K562 (cell line): Measurements from ENCODE around the gene PPEF2. TPM values are rescaled to one million over a fixed set of nuclear protein-coding genes. Genes with fewer than 3 reads are reported as not detected.

Experiments used
- ATF6 ChIP-seq: sonication (generic); formaldehyde crosslinking; IDR thresholded peaks from 2 replicates; pipeline ENCODE4 v1.4.0; 2020; ENCODE audit warnings: mild to moderate bottlenecking, missing genetic modification reagents
- CHD1 ChIP-seq: fragments of 200-600 bp; sonication (generic); IDR thresholded peaks from one replicate; pipeline ENCODE4 v1.6.1; 2012; ENCODE audit warnings: mild to moderate bottlenecking, moderate library complexity, low read length, inconsistent platforms
- ETV5 ChIP-seq: sonication (generic); formaldehyde crosslinking; IDR thresholded peaks from 2 replicates; pipeline ENCODE4 v1.4.0; 2020; ENCODE audit warnings: low read depth, mild to moderate bottlenecking, missing genetic modification reagents
- HMG20A ChIP-seq: fragments of 450-650 bp; formaldehyde crosslinking; conservative IDR thresholded peaks from 2 replicates; pipeline ENCODE4 v1.4.0; 2020; ENCODE audit warnings: mild to moderate bottlenecking, mixed read lengths
- LCOR ChIP-seq: sonication (generic); formaldehyde crosslinking; IDR thresholded peaks from 2 replicates; pipeline ENCODE4 v1.8.0; 2022; ENCODE audit warnings: mild to moderate bottlenecking, missing genetic modification reagents
- SP2 ChIP-seq: IDR thresholded peaks from 2 replicates; pipeline ENCODE4 v1.6.1; 2011; ENCODE audit warnings: mild to moderate bottlenecking, low read depth, low read length, moderate library complexity; ENCODE audit not compliant: poor library complexity, severe bottlenecking; ENCODE audit errors: extremely low read depth
- THAP7 ChIP-seq: fragments of 250-450 bp; sonication (Bioruptor Pico); IDR thresholded peaks from 2 replicates; pipeline ENCODE4 v1.5.0; 2021
- polyA plus RNA-seq, 8 experiments: library from polyadenylated mRNA; depleted of rRNA in 4 of 8; stranded (reverse) in 5 of 8; unstranded in 3 of 8; fragments of >200 nt; fragmentation: Nextera tagmentation in 2 of 8; fragmentation: Illumina TruSeq in 1 of 8; extraction: Ambion mirVana in 2 of 8; extraction: Trizol in 1 of 8; gene quantifications; 2 replicates each; pipeline versions ENCODE4 v1.2.1 to v1.2.3, GENCODE V29; 2011 to 2014; ENCODE audit warnings: inconsistent platforms in 1 of 8, missing spikeins in 1 of 8
- total RNA-seq, 7 experiments: library from RNA; depleted of rRNA in 6 of 7; stranded (reverse); fragments of >200 nt in 6 of 7; fragmentation: Illumina TruSeq in 2 of 7; extraction: Trizol in 2 of 7; gene quantifications; 2 replicates each; pipeline versions ENCODE4 v1.2.1 to v1.2.3, GENCODE V29; 2011 to 2021; ENCODE audit warnings: low replicate concordance in 1 of 7
- TF ChIP-seq, protein P1 (sequence below): fragments of 450-650 bp; IDR thresholded peaks from 2 replicates; pipeline ENCODE4 v1.6.1; 2016; ENCODE audit warnings: mild to moderate bottlenecking, moderate library complexity
- TF ChIP-seq, protein P2 (sequence below): fragments of 450-650 bp; formaldehyde crosslinking; IDR thresholded peaks from 2 replicates; pipeline ENCODE4 v1.4.0; 2022; ENCODE audit warnings: missing genetic modification characterization

The PPEF2 gene
- total and polyA plus RNA-seq, 9 of the 15 experiments (the other 6 are each of a cell fraction or from before 2014, with no cell fraction given) = not detected

GRCh38 chr4:75843596-75843995 lies 58.7 kb downstream of the PPEF2 start (continued):
- TF ChIP-seq ATF6 (CRISPR knock-in tag) = no peak
- TF ChIP-seq CHD1 = no peak
- no peak for TF ChIP-seq ETV5
- no peak for TF ChIP-seq THAP7 (CRISPR knock-in tag)
- no peak for TF ChIP-seq LCOR (CRISPR knock-in tag)
- TF ChIP-seq SP2 = no peak
- TF ChIP-seq, protein P1, sequence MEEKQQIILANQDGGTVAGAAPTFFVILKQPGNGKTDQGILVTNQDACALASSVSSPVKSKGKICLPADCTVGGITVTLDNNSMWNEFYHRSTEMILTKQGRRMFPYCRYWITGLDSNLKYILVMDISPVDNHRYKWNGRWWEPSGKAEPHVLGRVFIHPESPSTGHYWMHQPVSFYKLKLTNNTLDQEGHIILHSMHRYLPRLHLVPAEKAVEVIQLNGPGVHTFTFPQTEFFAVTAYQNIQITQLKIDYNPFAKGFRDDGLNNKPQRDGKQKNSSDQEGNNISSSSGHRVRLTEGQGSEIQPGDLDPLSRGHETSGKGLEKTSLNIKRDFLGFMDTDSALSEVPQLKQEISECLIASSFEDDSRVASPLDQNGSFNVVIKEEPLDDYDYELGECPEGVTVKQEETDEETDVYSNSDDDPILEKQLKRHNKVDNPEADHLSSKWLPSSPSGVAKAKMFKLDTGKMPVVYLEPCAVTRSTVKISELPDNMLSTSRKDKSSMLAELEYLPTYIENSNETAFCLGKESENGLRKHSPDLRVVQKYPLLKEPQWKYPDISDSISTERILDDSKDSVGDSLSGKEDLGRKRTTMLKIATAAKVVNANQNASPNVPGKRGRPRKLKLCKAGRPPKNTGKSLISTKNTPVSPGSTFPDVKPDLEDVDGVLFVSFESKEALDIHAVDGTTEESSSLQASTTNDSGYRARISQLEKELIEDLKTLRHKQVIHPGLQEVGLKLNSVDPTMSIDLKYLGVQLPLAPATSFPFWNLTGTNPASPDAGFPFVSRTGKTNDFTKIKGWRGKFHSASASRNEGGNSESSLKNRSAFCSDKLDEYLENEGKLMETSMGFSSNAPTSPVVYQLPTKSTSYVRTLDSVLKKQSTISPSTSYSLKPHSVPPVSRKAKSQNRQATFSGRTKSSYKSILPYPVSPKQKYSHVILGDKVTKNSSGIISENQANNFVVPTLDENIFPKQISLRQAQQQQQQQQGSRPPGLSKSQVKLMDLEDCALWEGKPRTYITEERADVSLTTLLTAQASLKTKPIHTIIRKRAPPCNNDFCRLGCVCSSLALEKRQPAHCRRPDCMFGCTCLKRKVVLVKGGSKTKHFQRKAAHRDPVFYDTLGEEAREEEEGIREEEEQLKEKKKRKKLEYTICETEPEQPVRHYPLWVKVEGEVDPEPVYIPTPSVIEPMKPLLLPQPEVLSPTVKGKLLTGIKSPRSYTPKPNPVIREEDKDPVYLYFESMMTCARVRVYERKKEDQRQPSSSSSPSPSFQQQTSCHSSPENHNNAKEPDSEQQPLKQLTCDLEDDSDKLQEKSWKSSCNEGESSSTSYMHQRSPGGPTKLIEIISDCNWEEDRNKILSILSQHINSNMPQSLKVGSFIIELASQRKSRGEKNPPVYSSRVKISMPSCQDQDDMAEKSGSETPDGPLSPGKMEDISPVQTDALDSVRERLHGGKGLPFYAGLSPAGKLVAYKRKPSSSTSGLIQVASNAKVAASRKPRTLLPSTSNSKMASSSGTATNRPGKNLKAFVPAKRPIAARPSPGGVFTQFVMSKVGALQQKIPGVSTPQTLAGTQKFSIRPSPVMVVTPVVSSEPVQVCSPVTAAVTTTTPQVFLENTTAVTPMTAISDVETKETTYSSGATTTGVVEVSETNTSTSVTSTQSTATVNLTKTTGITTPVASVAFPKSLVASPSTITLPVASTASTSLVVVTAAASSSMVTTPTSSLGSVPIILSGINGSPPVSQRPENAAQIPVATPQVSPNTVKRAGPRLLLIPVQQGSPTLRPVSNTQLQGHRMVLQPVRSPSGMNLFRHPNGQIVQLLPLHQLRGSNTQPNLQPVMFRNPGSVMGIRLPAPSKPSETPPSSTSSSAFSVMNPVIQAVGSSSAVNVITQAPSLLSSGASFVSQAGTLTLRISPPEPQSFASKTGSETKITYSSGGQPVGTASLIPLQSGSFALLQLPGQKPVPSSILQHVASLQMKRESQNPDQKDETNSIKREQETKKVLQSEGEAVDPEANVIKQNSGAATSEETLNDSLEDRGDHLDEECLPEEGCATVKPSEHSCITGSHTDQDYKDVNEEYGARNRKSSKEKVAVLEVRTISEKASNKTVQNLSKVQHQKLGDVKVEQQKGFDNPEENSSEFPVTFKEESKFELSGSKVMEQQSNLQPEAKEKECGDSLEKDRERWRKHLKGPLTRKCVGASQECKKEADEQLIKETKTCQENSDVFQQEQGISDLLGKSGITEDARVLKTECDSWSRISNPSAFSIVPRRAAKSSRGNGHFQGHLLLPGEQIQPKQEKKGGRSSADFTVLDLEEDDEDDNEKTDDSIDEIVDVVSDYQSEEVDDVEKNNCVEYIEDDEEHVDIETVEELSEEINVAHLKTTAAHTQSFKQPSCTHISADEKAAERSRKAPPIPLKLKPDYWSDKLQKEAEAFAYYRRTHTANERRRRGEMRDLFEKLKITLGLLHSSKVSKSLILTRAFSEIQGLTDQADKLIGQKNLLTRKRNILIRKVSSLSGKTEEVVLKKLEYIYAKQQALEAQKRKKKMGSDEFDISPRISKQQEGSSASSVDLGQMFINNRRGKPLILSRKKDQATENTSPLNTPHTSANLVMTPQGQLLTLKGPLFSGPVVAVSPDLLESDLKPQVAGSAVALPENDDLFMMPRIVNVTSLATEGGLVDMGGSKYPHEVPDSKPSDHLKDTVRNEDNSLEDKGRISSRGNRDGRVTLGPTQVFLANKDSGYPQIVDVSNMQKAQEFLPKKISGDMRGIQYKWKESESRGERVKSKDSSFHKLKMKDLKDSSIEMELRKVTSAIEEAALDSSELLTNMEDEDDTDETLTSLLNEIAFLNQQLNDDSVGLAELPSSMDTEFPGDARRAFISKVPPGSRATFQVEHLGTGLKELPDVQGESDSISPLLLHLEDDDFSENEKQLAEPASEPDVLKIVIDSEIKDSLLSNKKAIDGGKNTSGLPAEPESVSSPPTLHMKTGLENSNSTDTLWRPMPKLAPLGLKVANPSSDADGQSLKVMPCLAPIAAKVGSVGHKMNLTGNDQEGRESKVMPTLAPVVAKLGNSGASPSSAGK = no peak
- no peak for TF ChIP-seq HMG20A (CRISPR knock-in tag)
- TF ChIP-seq, protein P2, sequence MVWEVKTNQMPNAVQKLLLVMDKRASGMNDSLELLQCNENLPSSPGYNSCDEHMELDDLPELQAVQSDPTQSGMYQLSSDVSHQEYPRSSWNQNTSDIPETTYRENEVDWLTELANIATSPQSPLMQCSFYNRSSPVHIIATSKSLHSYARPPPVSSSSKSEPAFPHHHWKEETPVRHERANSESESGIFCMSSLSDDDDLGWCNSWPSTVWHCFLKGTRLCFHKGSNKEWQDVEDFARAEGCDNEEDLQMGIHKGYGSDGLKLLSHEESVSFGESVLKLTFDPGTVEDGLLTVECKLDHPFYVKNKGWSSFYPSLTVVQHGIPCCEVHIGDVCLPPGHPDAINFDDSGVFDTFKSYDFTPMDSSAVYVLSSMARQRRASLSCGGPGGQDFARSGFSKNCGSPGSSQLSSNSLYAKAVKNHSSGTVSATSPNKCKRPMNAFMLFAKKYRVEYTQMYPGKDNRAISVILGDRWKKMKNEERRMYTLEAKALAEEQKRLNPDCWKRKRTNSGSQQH (CRISPR knock-in tag) = no peak
